HepG2 (cell line): ENCODE results near the gene STUM.

Experiments
- CTCF ChIP-seq: sonication (generic); formaldehyde crosslinking; IDR thresholded peaks from 2 replicates; pipeline ENCODE4 v1.5.0; 2020; ENCODE audit warnings: mild to moderate bottlenecking, missing genetic modification reagents, moderate library complexity
- FOXC1 ChIP-seq: sonication (generic); formaldehyde crosslinking; IDR thresholded peaks from 2 replicates; pipeline ENCODE4 v1.8.0; 2022; ENCODE audit warnings: mild to moderate bottlenecking, missing genetic modification reagents, borderline replicate concordance
- PHF5A ChIP-seq: IDR thresholded peaks from one replicate; pipeline ENCODE4 v1.6.1; 2018; ENCODE audit warnings: low read depth, missing genetic modification reagents; ENCODE audit not compliant: unreplicated experiment
- POLR2A ChIP-seq, 2 experiments: IDR thresholded peaks; 2 replicates each; pipeline ENCODE4 v1.6.1; 2011; ENCODE audit warnings: low read depth in 2 of 2, low read length in 2 of 2, mild to moderate bottlenecking in 1 of 2, moderate library complexity in 1 of 2; ENCODE audit not compliant: insufficient read depth in 1 of 2
- RFX5 ChIP-seq: IDR thresholded peaks from 2 replicates; pipeline ENCODE4 v1.6.1; 2011; ENCODE audit warnings: low read depth, low read length, improper control_type of control experiment
- ZNF160 ChIP-seq: sonication (generic); formaldehyde crosslinking; IDR thresholded peaks from 2 replicates; pipeline ENCODE4 v1.8.0; 2022; ENCODE audit warnings: mild to moderate bottlenecking, inconsistent platforms, missing genetic modification reagents

- TF ChIP-seq POLR2A (IDR thresholded peaks at IDR 0.05; ENCODE audit: insufficient read depth in 1 of 2, low read depth in 2 of 2, low read length in 2 of 2) (no peak), CTCF (no peak), ZNF160 (CRISPR knock-in tag) (no peak), PHF5A (CRISPR knock-in tag) (no peak), FOXC1 (no peak), RFX5 (no peak)
Measured at GRCh38 chr1:226580625-226581270, 32.2 kb downstream of the STUM start.
